ENCODE results near the gene TNFRSF13B.
"Not testable (repeated sequence)": the region's sequence is repeated elsewhere in the genome, so short reads cannot be mapped to it uniquely, and the experiment has no call there.

TNFRSF13B gene

GRCh38 chr17:16905593-16906191 lies 66.2 kb downstream of the TNFRSF13B start:
- no peak for DNase-seq
- peaks cover 11% of the 10 kb centered on the region for H3K4me1 Mint-ChIP-seq
- H3K36me3 Mint-ChIP-seq (ENCODE audit: low read depth) = no peaks in the 10 kb centered on the region
- H3K9me3 Mint-ChIP-seq = no peaks in the 10 kb centered on the region
- H3K27me3 Mint-ChIP-seq (ENCODE audit: low read depth, poor library complexity) = peaks cover 6% of the 10 kb centered on the region
- no peak overlapping the region for H3K27ac Mint-ChIP-seq
- TF ChIP-seq CTCF (IDR thresholded peaks at IDR 0.05) = no peak
- no peak overlapping the region for H3K4me3 Mint-ChIP-seq

- not testable (repeated sequence) for DNase-seq; H3K27me3 Mint-ChIP-seq (ENCODE audit: low read depth, poor library complexity); H3K4me3 Mint-ChIP-seq; H3K36me3 Mint-ChIP-seq (ENCODE audit: low read depth); H3K27ac Mint-ChIP-seq; H3K4me1 Mint-ChIP-seq; H3K9me3 Mint-ChIP-seq
Observed at GRCh38 chr17:16903070-16903469, 68.8 kb downstream of the TNFRSF13B start.

GRCh38 chr17:16900288-16900882 lies 71.5 kb downstream of the TNFRSF13B start:
- no peaks in the 10 kb centered on the region for H3K4me1 Mint-ChIP-seq
- DNase-seq = no peak
- peaks cover 6% of the 10 kb centered on the region for H3K27me3 Mint-ChIP-seq (ENCODE audit: low read depth, poor library complexity)
- no peaks in the 10 kb centered on the region for H3K36me3 Mint-ChIP-seq (ENCODE audit: low read depth)
- no peak overlapping the region for H3K4me3 Mint-ChIP-seq
- no peak overlapping the region for H3K27ac Mint-ChIP-seq
- no peak for TF ChIP-seq CTCF (IDR thresholded peaks at IDR 0.05)
- no peaks in the 10 kb centered on the region for H3K9me3 Mint-ChIP-seq

GRCh38 chr17:16897211-16897896 lies 74.6 kb downstream of the TNFRSF13B start:
- H3K27me3 Mint-ChIP-seq (ENCODE audit: low read depth, poor library complexity); H3K9me3 Mint-ChIP-seq; H3K4me3 Mint-ChIP-seq; DNase-seq; H3K4me1 Mint-ChIP-seq; H3K36me3 Mint-ChIP-seq (ENCODE audit: low read depth); H3K27ac Mint-ChIP-seq: not testable (repeated sequence)

GRCh38 chr17:16896235-16896634 lies 75.7 kb downstream of the TNFRSF13B start:
- H3K27ac Mint-ChIP-seq; H3K4me1 Mint-ChIP-seq; H3K27me3 Mint-ChIP-seq (ENCODE audit: low read depth, poor library complexity); DNase-seq; H3K9me3 Mint-ChIP-seq; H3K36me3 Mint-ChIP-seq (ENCODE audit: low read depth); H3K4me3 Mint-ChIP-seq: not testable (repeated sequence)

GRCh38 chr17:16893527-16893926 lies 78.4 kb downstream of the TNFRSF13B start:
- not testable (repeated sequence) for DNase-seq

GRCh38 chr17:16892876-16893454 lies 79.0 kb downstream of the TNFRSF13B start:
- H3K27me3 Mint-ChIP-seq (ENCODE audit: low read depth, poor library complexity); H3K4me1 Mint-ChIP-seq; H3K27ac Mint-ChIP-seq; H3K4me3 Mint-ChIP-seq; H3K9me3 Mint-ChIP-seq; DNase-seq; H3K36me3 Mint-ChIP-seq (ENCODE audit: low read depth): not testable (repeated sequence)

More at GRCh38 chr17:16893527-16893926, 78.4 kb downstream of the TNFRSF13B start:
- H3K9me3 Mint-ChIP-seq; H3K36me3 Mint-ChIP-seq (ENCODE audit: low read depth); H3K27ac Mint-ChIP-seq; H3K27me3 Mint-ChIP-seq (ENCODE audit: low read depth, poor library complexity); H3K4me3 Mint-ChIP-seq; H3K4me1 Mint-ChIP-seq: not testable (repeated sequence)

GRCh38 chr17:16889088-16889465 lies 82.8 kb downstream of the TNFRSF13B start:
- H3K4me1 Mint-ChIP-seq = no peaks in the 10 kb centered on the region
- no peaks in the 10 kb centered on the region for H3K36me3 Mint-ChIP-seq (ENCODE audit: low read depth)

More at GRCh38 chr17:16889088-16889465, 82.8 kb downstream of the TNFRSF13B start:
- Mint-ChIP-seq H3K4me3 (no peak overlapping the region), H3K27ac (no peak overlapping the region), H3K27me3 (ENCODE audit: low read depth, poor library complexity) (peaks cover 3% of the 10 kb centered on the region), H3K9me3 (no peaks in the 10 kb centered on the region)
- TF ChIP-seq CTCF (IDR thresholded peaks at IDR 0.05) = no peak
- DNase-seq = no peak
